Coronary artery (tissue), 2 donors: ENCODE results near the gene RSL1D1.
"Not testable (repeated sequence)": the region's sequence is repeated elsewhere in the genome, so short reads cannot be mapped to it uniquely, and the experiment has no call there.

ENCODE experiments used
- DNase-seq: peaks from one replicate; pipeline ENCODE4 v3.0.0-alpha.2; 2017; ENCODE audit warnings: low spot score
- H3K27ac ChIP-seq, 2 donors: fragments of 200-600 bp; sonication (generic); one replicate each; pipeline ENCODE4 v1.5.1; 2016 to 2019
- H3K4me3 ChIP-seq: fragments of 200-600 bp; sonication (generic); 2 replicates; pipeline ENCODE4 v1.5.1; 2016; ENCODE audit warnings: mild to moderate bottlenecking, moderate library complexity
- TF ChIP-seq, protein P1 (sequence below): fragments of 200-600 bp; sonication (generic); IDR thresholded peaks from one replicate; pipeline ENCODE4 v1.5.1; 2019; ENCODE audit warnings: antibody characterized with exemption

The RSL1D1 gene

DNA sequence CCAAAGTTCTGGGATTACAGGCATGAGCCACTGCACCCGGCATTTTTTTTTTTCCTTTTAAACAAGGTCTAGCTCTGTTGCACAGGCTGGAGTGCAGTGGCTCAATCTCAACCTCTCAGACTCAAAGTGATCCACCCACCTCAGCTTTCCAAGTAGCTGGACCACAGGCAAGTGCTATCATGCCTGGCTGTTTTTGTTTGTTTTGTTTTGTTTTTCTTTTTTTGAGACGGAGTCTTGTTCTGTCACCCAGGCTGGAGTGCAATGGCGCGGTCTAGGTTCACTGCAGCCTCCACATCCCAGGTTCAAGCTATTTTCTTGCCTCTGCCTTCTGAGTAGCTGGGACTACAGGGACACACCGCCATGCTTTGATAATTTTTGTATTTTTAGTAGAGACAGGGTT is 35.2 kb downstream of the RSL1D1 start:
- H3K4me3 ChIP-seq, result no peak overlapping the region
- DNase-seq, result no peak
- TF ChIP-seq, protein P1, sequence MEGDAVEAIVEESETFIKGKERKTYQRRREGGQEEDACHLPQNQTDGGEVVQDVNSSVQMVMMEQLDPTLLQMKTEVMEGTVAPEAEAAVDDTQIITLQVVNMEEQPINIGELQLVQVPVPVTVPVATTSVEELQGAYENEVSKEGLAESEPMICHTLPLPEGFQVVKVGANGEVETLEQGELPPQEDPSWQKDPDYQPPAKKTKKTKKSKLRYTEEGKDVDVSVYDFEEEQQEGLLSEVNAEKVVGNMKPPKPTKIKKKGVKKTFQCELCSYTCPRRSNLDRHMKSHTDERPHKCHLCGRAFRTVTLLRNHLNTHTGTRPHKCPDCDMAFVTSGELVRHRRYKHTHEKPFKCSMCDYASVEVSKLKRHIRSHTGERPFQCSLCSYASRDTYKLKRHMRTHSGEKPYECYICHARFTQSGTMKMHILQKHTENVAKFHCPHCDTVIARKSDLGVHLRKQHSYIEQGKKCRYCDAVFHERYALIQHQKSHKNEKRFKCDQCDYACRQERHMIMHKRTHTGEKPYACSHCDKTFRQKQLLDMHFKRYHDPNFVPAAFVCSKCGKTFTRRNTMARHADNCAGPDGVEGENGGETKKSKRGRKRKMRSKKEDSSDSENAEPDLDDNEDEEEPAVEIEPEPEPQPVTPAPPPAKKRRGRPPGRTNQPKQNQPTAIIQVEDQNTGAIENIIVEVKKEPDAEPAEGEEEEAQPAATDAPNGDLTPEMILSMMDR, result no peak
- H3K27ac ChIP-seq, result no peak overlapping the region

DNA sequence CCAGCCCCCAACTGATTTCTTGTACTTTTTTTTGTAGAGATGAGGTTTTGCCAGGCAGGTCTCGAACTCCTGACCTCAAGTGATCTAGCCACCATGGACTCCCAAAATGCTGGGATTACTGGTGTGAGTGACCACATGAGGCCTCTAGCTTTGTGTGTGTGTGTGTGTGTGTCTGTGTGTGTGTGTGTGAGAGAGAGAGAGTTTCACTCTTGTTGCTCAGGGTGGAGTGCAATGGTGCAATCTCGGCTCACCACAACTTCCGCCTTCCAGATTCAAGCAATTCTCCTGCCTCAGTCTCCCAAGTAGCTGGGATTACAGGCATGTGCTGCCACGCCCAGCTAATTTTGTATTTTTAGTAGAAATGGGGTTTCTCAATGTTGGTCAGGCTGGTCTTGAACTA is 36.5 kb downstream of the RSL1D1 start:
- not testable (repeated sequence) for H3K27ac ChIP-seq, H3K4me3 ChIP-seq, DNase-seq

DNA sequence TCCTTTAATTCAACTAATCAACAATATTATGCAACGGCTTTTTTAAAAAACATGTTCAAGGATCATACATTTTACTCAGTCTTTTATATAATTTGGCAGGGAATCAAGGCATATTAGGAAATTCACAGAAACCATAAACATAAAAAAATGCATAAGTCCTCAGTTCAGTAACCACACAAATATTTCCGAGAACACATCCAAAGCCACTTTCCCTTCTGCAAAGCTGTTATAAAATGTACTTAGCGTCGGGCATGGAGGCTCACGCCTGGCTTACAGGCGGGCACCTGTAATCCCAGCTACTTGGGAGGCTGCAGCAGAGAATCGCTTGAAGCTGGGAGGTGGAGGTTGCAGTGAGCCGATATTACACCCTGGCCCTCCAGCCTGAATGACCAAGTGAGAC is 44.6 kb downstream of the RSL1D1 start:
- no peak for DNase-seq
- TF ChIP-seq, protein P1, result no peak
- Histone ChIP-seq H3K27ac (no peak overlapping the region), H3K4me3 (no peak overlapping the region)

DNA sequence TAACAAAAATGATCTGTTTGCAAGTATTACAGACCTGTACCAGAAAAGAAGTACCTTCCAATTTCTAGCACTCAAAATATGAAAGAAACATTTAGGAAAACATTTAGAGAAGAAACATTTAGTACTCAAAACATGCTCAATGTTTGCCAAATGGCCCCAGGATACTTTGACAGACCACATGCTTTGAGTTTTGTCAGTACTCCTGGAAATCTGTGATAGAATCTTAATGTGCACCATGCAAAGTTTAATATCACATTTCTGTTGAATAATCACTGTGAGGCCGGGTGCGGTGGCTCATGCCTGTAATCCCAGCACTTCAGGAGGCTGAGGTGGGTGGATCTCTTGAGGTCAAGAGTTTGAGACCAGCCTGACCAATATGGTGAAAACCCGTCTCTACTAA is 45.8 kb downstream of the RSL1D1 start:
- H3K4me3 ChIP-seq, result no peak overlapping the region

DNA sequence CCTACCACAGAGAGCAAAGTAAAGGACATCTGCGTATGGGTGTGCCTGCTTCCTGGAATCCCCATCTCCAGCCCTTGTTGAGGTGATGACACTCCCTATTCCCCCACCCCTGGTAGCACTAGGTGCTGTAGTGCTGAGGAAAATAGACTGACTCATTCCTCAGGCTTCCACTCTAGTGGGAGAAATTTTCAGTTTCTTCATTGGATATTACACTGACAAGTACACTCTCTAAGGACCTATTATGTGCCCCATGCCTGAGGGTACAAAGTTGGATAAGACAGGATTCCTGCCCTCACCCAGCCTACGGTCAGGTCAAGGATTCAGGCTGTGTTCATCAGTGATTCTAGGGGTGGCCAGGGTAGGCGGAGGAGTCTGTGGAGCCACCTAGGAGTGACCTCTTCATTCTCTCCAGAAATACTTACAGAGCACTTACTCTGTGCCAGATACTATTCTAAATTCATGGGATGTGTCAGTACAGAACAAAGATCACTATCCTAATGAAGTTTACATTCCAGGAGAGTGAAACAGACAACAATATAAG is 49.8 kb downstream of the RSL1D1 start:
- Histone ChIP-seq H3K27ac (no peak overlapping the region), H3K4me3 (no peak overlapping the region)
- no peak for DNase-seq
- TF ChIP-seq, protein P1, result no peak

More for the DNA sequence above, 45.8 kb downstream of the RSL1D1 start:
- H3K27ac ChIP-seq, result no peak overlapping the region
- no peak for DNase-seq
- TF ChIP-seq, protein P1, result no peak

DNA sequence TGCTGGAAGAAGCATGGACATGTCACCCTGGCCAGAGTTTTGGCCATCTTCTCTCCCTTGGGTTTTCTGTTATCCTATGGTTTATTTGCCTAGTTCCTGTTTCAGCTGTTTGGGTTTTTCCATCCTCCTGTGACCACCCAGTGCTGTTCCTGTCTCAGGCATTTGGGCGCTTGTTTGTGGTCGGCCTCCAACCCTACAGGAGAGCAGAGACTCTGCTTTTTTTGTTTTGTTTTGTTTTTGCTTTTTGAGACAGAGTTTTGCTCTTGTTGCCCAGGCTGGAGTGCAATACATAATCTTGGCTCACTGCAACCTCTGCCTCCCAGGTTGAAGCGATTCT is 51.0 kb downstream of the RSL1D1 start:
- peak overlapping the region in 1 of 2 donors; percentile 42 for H3K27ac ChIP-seq
- no peak for DNase-seq
- TF ChIP-seq, protein P1, result no peak
- no peak overlapping the region for H3K4me3 ChIP-seq

DNA sequence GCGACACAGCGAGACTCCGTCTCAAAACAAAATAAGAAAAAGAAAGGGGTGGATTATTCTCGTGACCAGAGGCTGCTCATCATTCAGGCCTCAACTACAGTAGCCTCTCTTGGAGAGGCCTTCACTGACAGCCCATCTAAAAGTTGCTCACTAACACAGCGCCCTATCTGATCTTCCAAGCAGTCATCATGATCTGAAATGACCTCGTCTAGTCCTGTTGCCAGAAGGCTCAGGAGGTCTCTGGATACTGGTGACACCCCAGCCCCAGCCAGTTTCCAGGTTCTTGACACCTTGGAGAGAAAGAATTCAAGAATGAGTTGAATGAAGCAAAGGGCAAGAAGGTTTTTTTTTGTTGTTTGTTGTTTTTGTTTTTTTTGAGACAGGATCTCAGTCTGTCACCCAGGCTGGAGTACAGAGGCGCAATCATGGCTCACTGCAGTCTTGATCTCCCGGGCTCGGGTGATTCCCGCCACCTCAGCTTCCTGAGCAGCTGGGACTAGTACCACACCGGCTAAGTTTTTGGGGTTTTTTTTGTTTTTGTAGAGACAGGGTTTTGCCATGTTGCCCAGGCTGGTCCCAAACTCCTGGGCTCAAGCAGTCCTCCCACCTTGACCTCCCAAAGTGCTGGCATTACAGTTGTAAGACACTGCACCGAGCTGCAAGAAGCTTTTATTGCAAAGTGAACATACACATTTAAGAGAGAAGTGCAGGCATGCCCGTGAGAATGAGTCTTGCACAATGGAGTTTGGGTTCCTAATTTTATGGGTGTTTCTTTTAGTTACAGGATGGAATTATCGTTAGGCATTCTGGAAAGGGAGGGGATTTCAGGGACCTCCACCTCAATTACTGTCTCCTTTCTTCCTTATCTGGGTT is 51.6 kb downstream of the RSL1D1 start:
- no peak overlapping the region for H3K4me3 ChIP-seq
- no peak for DNase-seq
- TF ChIP-seq, protein P1, result no peak
- no peak overlapping the region for H3K27ac ChIP-seq
